Measurements from ENCODE around the gene HPX. TPM values are rescaled to one million over a fixed set of nuclear protein-coding genes. Genes with fewer than 3 reads are reported as not detected.

Gene HPX
- total RNA-seq, 1 donor = not detected

DNA sequence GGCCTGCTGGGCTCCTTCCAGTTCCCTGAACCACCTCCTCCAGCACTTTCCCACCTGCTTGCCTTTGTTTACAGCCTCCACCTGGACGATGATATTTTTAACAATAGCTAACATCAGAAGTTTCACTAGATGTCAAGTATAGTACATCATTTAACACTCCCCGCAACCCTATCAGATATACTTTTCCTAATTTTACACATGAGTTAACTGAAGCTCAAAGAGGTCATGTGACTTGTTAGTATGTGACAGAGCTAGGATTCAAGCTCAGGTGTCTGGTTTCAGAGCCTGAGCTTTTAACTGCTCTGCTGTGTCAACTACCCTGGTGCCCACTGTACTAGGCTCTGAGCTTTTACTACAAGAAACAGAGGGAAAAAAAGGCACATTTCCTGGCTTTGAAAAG is 14.3 kb upstream of the HPX start:
- TF ChIP-seq, protein P1, sequence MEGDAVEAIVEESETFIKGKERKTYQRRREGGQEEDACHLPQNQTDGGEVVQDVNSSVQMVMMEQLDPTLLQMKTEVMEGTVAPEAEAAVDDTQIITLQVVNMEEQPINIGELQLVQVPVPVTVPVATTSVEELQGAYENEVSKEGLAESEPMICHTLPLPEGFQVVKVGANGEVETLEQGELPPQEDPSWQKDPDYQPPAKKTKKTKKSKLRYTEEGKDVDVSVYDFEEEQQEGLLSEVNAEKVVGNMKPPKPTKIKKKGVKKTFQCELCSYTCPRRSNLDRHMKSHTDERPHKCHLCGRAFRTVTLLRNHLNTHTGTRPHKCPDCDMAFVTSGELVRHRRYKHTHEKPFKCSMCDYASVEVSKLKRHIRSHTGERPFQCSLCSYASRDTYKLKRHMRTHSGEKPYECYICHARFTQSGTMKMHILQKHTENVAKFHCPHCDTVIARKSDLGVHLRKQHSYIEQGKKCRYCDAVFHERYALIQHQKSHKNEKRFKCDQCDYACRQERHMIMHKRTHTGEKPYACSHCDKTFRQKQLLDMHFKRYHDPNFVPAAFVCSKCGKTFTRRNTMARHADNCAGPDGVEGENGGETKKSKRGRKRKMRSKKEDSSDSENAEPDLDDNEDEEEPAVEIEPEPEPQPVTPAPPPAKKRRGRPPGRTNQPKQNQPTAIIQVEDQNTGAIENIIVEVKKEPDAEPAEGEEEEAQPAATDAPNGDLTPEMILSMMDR (IDR thresholded peaks at IDR 0.05; ENCODE audit: insufficient read depth, low read depth, low read length) = no peak
- no peak overlapping the region for H3K4me3 ChIP-seq (ENCODE audit: low read depth, low read length)
- DNase-seq (ENCODE audit: low read depth) = no peak

DNA sequence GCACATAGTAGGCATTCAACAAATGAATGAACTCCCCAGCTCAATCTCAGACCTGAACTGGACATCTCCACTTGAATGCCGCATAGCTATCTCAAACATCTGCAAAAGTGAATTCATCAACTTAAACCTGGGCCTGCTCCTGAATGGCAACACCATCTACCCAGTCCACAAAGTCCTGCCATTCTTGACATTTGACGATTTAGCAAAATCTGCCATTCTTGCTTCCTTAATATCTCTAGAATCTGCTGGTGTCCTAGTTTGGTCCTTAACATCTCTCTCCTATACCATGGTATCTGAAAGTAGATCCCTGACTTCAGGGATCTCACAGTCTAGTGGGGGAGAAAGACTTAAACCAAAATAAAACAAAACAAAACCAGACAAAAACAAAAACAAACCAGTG is 12.4 kb upstream of the HPX start:
- no peak overlapping the region for H3K4me3 ChIP-seq (ENCODE audit: low read depth, low read length)
- DNase-seq (ENCODE audit: low read depth) = no peak
- TF ChIP-seq, protein P1 (IDR thresholded peaks at IDR 0.05; ENCODE audit: insufficient read depth, low read depth, low read length) = no peak

DNA sequence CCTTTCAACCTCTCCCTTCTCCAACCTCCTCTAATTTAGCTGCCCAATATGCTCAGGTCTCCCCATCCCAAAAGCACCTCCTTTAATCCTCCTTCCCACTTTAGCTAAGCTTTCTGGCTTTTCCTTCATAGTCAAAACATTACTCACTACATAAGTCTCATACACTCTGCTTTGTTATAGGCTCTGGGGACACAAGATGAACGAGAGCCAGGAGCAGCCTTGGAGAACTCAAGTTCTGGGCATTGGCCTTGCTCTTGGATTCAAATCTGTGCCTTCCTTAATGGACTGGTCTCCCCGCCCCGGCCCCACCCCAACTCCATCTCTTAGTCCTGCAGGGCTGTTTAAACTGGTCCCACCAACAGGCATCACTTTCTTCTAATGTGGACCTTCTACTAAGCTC is 11.4 kb upstream of the HPX start:
- TF ChIP-seq, protein P1 (IDR thresholded peaks at IDR 0.05; ENCODE audit: insufficient read depth, low read depth, low read length) = no peak
- no peak for DNase-seq (ENCODE audit: low read depth)
- H3K4me3 ChIP-seq (ENCODE audit: low read depth, low read length) = no peak overlapping the region

DNA sequence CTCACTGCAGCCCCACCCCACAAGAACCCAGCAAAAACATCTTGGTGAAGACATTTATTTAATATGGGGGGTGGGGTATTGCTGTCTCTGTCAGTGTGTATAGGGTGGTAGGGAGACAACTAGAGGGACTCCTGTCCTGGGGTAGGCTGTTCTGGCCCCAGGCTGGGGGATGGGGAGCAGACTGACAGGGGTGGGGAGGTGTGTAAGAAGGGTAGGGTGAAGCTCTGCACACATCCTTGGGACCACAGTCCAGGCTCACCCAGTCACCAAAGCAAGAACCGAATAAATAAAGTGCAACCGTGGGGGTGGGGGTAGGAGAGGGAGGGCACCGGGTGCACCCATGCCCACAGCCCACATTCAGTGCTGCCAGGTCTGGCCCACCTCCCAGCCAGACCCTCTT is 7.8 kb upstream of the HPX start:
- no peak for DNase-seq (ENCODE audit: low read depth)
- TF ChIP-seq, protein P1 (IDR thresholded peaks at IDR 0.05; ENCODE audit: insufficient read depth, low read depth, low read length) = no peak
- no peak overlapping the region for H3K4me3 ChIP-seq (ENCODE audit: low read depth, low read length)

DNA sequence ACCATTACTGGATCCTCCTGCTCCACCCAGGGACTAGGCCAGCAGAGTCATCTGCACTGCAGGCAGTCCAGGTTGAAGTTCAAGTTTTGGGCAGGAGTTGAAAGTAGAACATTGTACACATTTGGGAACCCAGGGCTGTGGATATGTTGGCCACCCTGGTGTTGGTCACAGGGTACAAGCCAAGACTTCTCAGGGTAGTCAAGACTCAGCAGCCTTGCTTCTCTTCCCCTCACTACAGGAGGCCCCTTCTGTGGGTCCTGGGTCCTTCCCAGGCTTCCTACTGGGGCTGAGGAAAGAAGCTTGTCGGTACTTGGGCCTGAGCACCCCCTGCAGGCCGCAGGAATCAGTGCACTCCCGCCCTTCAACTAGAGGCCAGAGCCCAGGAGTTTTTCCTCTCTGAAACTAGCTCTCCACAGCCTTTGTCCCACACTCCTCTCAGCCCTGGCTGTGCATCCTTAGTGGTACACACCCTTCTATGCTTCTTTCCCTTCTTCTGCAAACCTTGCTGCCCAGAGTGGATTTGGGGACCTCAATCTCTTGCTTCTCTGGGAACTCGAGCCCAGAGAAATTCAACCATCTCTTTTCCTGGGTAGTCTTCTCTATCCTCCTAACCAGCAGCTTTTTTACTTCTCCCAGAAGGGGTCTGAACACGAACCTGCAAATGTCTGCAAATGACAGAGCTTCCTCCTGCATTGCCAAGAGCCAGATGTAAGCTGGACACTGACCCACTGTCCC is 2.6 kb upstream of the HPX start:
- peak; percentile 60 for DNase-seq (ENCODE audit: low read depth)
- TF ChIP-seq, protein P1 (IDR thresholded peaks at IDR 0.05; ENCODE audit: insufficient read depth, low read depth, low read length) = peak; percentile 95

DNA sequence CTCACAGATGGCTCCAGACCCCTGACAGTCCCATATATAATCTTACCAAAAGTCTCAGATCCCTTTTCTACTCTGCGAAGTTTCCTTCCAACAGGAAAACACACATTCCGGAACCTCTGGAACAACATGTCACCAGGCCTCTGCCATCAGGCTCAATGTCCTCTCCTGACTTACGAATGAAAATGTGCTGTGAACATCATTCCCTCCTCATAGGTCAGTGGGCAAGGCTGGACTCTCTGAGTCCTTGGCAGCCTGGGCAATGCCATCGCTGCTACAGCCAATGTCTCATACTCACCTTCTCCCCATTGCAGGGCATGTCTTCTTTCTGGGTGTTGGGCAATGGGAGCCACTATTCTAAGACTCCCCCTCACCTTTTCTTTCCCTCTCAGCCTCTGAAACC is 1.7 kb upstream of the HPX start:
- DNase-seq (ENCODE audit: low read depth) = no peak
- TF ChIP-seq, protein P1 (IDR thresholded peaks at IDR 0.05; ENCODE audit: insufficient read depth, low read depth, low read length) = no peak
- H3K4me3 ChIP-seq (ENCODE audit: low read depth, low read length) = no peak overlapping the region

More for the DNA sequence above, 2.6 kb upstream of the HPX start:
- no peak overlapping the region for H3K4me3 ChIP-seq (ENCODE audit: low read depth, low read length)
